Stimulated activated naive CD8-positive, alpha-beta T cell treated with anti-CD3 and anti-CD28 coated beads, Interleukin-15, Interleukin-2, amounts not matched to agents 100 ng/mL and 50 ng/mL, for 24 hours (primary cell): ENCODE data around the gene HLA-DRA.
"Not testable (repeated sequence)": the region's sequence is repeated elsewhere in the genome, so short reads cannot be mapped to it uniquely, and the experiment has no call there.

Source experiments
- H3K27ac Mint-ChIP-seq: one replicate; pipeline ENCODE4 v1.8.0; 2021; ENCODE audit warnings: mild to moderate bottlenecking, mixed read lengths
- H3K27me3 Mint-ChIP-seq: one replicate; pipeline ENCODE4 v1.8.0; 2021; ENCODE audit warnings: mixed read lengths
- H3K36me3 Mint-ChIP-seq: one replicate; pipeline ENCODE4 v1.8.0; 2021; ENCODE audit warnings: low read depth, mixed read lengths
- H3K4me1 Mint-ChIP-seq: one replicate; pipeline ENCODE4 v1.8.0; 2021; ENCODE audit warnings: low read depth, mixed read lengths
- H3K4me3 Mint-ChIP-seq: one replicate; pipeline ENCODE4 v1.8.0; 2021; ENCODE audit warnings: mild to moderate bottlenecking, mixed read lengths
- H3K9me3 Mint-ChIP-seq: one replicate; pipeline ENCODE4 v1.8.0; 2021; ENCODE audit warnings: mixed read lengths

HLA-DRA gene

DNA sequence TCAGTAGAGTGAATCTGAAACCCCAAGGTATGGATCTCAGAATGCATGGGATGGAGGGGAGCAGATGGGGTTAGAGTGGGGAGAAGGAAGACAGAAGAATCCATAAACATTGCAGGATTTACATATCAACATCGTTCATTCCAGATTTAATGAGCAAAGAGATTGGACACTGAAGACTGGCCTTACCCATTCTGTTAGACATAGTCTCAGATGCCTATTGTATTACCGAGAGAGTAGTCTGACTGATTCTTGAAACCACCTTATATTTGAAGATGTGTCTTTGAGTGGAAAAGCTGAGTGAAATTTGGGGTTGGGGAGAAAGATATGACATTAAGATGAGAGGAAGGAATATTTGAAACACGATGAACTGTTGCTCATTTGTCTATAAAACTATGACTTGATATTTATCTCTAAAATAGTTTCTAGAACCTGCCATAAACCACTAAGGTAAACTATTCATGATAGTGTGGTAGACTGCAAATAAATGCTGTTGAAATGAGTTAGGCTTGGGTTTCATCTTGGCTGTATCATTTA is 5.7 kb downstream of the HLA-DRA start:
- H3K36me3 Mint-ChIP-seq = peaks cover 6% of the 10 kb centered on the region
- H3K4me1 Mint-ChIP-seq = peaks cover 12% of the 10 kb centered on the region
- H3K27ac Mint-ChIP-seq = no peak overlapping the region
- no peaks in the 10 kb centered on the region for H3K9me3 Mint-ChIP-seq
- peaks cover 21% of the 10 kb centered on the region for H3K27me3 Mint-ChIP-seq
- no peak overlapping the region for H3K4me3 Mint-ChIP-seq

DNA sequence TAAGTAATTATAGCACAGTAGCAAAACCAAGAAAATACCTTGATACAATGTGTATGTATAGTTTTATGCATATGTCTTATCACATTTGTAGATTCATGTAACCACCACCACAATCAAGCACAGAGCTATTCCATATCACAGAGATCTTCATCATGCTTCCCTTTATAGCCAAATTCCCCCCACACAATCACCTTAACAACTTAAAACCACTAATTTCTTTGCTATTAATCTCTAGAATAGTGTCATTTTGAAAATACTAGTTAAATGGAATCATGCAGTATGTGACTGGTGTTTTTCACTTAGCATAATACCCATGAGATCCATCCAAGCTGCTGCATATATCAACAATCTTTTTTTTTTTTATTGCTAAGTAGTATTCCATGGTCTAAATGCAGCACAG is 8.2 kb downstream of the HLA-DRA start:
- H3K4me1 Mint-ChIP-seq = peaks cover 9% of the 10 kb centered on the region
- H3K27me3 Mint-ChIP-seq = peaks cover 38% of the 10 kb centered on the region
- H3K9me3 Mint-ChIP-seq = peaks cover 13% of the 10 kb centered on the region
- no peak overlapping the region for H3K4me3 Mint-ChIP-seq
- H3K36me3 Mint-ChIP-seq = peaks cover 13% of the 10 kb centered on the region
- no peak overlapping the region for H3K27ac Mint-ChIP-seq

- Mint-ChIP-seq H3K27me3 (peaks cover 42% of the 10 kb centered on the region), H3K4me1 (peaks cover 9% of the 10 kb centered on the region), H3K36me3 (peaks cover 11% of the 10 kb centered on the region), H3K9me3 (peaks cover 13% of the 10 kb centered on the region), H3K4me3 (no peak overlapping the region), H3K27ac (peak overlapping the region; percentile 29)
Measured at GRCh38 chr6:32449088-32449736, 9.5 kb downstream of the HLA-DRA start.

GRCh38 chr6:32457054-32457453 is 17.4 kb downstream of the HLA-DRA start:
- H3K27ac Mint-ChIP-seq = no peak overlapping the region
- H3K4me1 Mint-ChIP-seq = peaks cover 2% of the 10 kb centered on the region
- H3K4me3 Mint-ChIP-seq = no peak overlapping the region
- H3K36me3 Mint-ChIP-seq = peaks cover 14% of the 10 kb centered on the region
- H3K27me3 Mint-ChIP-seq = peaks cover 72% of the 10 kb centered on the region
- peaks cover 5% of the 10 kb centered on the region for H3K9me3 Mint-ChIP-seq

GRCh38 chr6:32459781-32460424 is 20.2 kb downstream of the HLA-DRA start:
- no peaks in the 10 kb centered on the region for H3K36me3 Mint-ChIP-seq
- H3K4me3 Mint-ChIP-seq = peak overlapping the region; percentile 38
- H3K9me3 Mint-ChIP-seq = peaks cover 4% of the 10 kb centered on the region
- H3K27me3 Mint-ChIP-seq = peaks cover 59% of the 10 kb centered on the region
- H3K27ac Mint-ChIP-seq = no peak overlapping the region
- H3K4me1 Mint-ChIP-seq = peaks cover 12% of the 10 kb centered on the region

- Mint-ChIP-seq H3K9me3 (peaks cover 7% of the 10 kb centered on the region), H3K27ac (no peak overlapping the region), H3K27me3 (peaks cover 63% of the 10 kb centered on the region), H3K36me3 (no peaks in the 10 kb centered on the region), H3K4me3 (no peak overlapping the region), H3K4me1 (peaks cover 12% of the 10 kb centered on the region)
Measured at GRCh38 chr6:32460528-32460927, 20.8 kb downstream of the HLA-DRA start.

DNA sequence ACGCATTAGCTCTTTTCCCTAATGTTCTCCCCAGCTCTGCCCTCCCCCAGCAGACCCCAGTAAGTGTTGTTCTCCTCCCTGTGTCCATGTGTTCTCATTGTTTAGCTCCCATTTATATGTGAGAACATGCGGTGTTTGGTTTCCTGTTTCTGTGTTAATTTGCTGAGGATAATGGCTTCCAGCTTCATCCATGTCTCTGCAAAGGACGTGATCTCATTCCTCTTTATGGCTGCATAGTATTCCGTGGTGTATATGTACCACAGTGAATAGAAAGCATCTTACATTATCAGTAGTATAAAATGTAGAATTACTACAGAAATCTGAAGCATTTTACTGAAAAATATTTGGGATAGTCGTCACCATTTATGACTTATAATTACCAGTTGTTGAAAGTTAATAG is 21.8 kb downstream of the HLA-DRA start:
- Mint-ChIP-seq H3K4me3 (no peak overlapping the region), H3K36me3 (no peaks in the 10 kb centered on the region), H3K9me3 (peaks cover 8% of the 10 kb centered on the region), H3K27ac (no peak overlapping the region), H3K4me1 (peaks cover 12% of the 10 kb centered on the region), H3K27me3 (peaks cover 60% of the 10 kb centered on the region)

- Mint-ChIP-seq H3K36me3 (no peaks in the 10 kb centered on the region), H3K4me3 (no peak overlapping the region), H3K27ac (no peak overlapping the region), H3K4me1 (peaks cover 12% of the 10 kb centered on the region), H3K9me3 (peaks cover 12% of the 10 kb centered on the region), H3K27me3 (peaks cover 53% of the 10 kb centered on the region)
Measured at GRCh38 chr6:32462609-32463008, 22.9 kb downstream of the HLA-DRA start.

- not testable (repeated sequence) for H3K4me3 Mint-ChIP-seq, H3K4me1 Mint-ChIP-seq, H3K36me3 Mint-ChIP-seq, H3K27ac Mint-ChIP-seq
- Mint-ChIP-seq H3K27me3 (peaks cover 35% of the 10 kb centered on the region), H3K9me3 (peaks cover 12% of the 10 kb centered on the region)
Measured at GRCh38 chr6:32467743-32468503, 28.2 kb downstream of the HLA-DRA start.

DNA sequence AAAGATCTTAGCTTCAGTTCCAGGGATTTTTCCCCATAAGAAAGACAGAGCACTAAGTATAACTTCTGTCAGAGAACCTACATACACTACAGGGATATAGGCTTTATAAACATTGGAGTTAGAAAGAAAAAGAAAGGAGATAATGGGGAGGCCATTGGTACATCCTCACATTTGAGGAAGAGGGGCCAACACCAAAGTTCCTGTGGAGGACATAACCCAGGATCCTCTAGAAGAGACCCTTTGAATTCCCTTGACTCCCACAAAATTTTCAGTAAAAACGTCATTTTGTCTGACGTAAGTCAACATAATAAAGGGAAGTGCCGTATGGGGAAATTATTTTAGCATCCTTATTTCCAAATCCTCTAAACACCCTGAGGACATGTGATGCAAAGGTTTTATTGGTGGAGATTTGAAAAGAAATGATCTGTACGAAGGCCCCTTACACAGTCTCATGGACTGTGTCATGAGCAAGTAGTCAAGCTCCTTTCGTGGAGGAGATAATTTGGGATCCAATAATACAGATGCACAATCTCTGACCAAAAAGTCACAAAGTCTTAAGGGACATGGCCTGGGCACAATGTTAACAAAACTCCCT is 33.2 kb downstream of the HLA-DRA start:
- H3K9me3 Mint-ChIP-seq = no peaks in the 10 kb centered on the region
- H3K27me3 Mint-ChIP-seq = peaks cover 26% of the 10 kb centered on the region
- peak overlapping the region; percentile 24 for H3K4me3 Mint-ChIP-seq
- H3K4me1 Mint-ChIP-seq = peaks cover 8% of the 10 kb centered on the region
- H3K27ac Mint-ChIP-seq = no peak overlapping the region
- no peaks in the 10 kb centered on the region for H3K36me3 Mint-ChIP-seq

DNA sequence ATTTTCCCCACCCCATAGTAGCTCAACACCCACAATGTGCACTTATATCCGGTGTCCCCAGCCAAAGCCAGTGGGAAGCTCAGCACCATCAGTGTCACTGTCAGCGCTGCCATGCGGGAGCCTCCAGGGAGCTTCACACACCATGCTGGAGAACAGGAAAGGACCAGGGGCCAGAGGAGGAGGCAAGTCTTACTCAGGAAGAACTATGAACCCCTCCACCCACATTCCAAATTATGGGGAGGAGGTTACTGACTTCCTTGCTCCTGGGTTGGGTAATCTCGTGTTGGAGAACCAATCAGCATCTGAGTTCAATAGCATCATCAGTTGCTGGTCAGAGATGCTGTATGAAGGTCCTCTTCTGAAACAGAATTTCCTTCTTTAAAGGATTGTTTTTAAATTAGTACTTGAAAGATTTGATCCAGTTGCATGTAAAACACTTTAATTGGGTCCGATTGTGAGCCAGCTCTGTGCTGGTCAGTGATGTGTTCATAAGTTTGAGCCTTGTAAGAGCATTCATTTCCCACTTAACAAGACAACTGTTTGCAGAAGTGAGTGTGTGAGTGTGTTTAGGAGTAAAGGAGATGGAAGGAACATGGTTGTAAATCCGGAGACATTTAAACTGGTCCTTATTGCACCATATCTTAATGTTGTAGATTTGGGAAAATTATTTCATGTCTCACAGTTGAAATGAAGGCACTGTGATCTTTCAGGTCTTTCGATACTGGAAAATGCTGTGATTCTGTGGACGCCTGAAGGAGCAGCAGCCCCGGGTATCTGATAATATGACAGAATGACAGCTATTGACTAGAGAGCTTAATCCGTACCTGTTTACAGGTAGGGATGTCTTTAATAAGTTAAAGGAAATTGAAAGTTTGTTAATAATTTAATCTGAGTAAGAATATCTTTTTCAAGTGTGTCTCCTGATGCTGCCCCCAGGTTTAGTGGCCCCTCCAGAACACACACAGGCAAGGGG is 34.0 kb downstream of the HLA-DRA start:
- not testable (repeated sequence) for H3K36me3 Mint-ChIP-seq, H3K4me1 Mint-ChIP-seq, H3K9me3 Mint-ChIP-seq
- Mint-ChIP-seq H3K27me3 (peaks cover 23% of the 10 kb centered on the region), H3K4me3 (peak overlapping the region; percentile 56), H3K27ac (peak overlapping the region; percentile 83)

- Mint-ChIP-seq H3K27ac (no peak overlapping the region), H3K27me3 (peaks cover 19% of the 10 kb centered on the region), H3K36me3 (no peaks in the 10 kb centered on the region), H3K4me3 (no peak overlapping the region), H3K9me3 (no peaks in the 10 kb centered on the region), H3K4me1 (peaks cover 8% of the 10 kb centered on the region)
Measured at GRCh38 chr6:32475392-32476206, 35.9 kb downstream of the HLA-DRA start.

DNA sequence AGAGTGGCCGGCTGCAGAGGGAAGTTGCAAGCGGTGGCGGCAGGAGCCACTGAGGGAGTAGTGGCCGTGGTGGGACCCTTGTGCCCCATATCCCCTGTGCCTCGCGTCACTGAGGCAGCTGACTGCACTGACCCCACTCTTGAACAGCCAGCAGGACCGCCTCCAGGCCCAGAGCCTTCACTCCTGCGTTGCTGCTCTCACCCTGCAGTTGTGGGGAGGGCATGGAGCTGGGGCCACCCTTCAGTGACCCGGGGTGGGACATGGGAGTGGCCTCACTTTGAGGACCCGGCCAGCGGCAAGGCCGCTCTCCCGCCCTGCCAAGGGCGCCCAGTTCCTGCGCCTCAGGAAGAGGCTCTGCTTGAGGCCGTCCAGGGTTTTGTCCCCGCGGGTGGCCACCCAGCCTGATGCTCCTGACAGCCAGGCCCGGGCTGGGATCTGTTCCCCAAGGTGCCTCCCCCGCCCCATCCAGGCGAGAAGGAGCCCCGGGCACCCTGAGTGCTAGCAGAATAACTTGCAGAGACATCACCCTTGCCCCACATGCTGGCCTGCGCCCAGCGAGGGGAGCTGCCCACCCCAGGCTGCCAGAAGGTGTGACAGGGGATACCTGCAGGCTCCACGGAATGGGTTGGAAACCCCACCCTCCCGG is 44.4 kb downstream of the HLA-DRA start:
- H3K36me3 Mint-ChIP-seq = no peaks in the 10 kb centered on the region
- no peak overlapping the region for H3K27ac Mint-ChIP-seq
- no peaks in the 10 kb centered on the region for H3K9me3 Mint-ChIP-seq
- no peak overlapping the region for H3K4me3 Mint-ChIP-seq
- H3K27me3 Mint-ChIP-seq = peaks cover 8% of the 10 kb centered on the region
- no peaks in the 10 kb centered on the region for H3K4me1 Mint-ChIP-seq
